Retinal pigment epithelial cell (primary cell): Measurements from ENCODE around the gene WNT1.

Experiments used
- DNase-seq: peaks from one replicate; pipeline ENCODE4 v3.0.0-alpha.2; 2010; ENCODE audit warnings: low read depth
- H3K4me3 ChIP-seq: 2 replicates; pipeline ENCODE4 v1.5.1; 2011; ENCODE audit warnings: mild to moderate bottlenecking, low read length, control low read depth, moderate library complexity
- TF ChIP-seq, protein P1 (sequence below): conservative IDR thresholded peaks from 2 replicates; pipeline ENCODE4 v1.5.1; 2011; ENCODE audit warnings: low read depth, low read length, control low read depth, inconsistent platforms

WNT1 gene

DNA sequence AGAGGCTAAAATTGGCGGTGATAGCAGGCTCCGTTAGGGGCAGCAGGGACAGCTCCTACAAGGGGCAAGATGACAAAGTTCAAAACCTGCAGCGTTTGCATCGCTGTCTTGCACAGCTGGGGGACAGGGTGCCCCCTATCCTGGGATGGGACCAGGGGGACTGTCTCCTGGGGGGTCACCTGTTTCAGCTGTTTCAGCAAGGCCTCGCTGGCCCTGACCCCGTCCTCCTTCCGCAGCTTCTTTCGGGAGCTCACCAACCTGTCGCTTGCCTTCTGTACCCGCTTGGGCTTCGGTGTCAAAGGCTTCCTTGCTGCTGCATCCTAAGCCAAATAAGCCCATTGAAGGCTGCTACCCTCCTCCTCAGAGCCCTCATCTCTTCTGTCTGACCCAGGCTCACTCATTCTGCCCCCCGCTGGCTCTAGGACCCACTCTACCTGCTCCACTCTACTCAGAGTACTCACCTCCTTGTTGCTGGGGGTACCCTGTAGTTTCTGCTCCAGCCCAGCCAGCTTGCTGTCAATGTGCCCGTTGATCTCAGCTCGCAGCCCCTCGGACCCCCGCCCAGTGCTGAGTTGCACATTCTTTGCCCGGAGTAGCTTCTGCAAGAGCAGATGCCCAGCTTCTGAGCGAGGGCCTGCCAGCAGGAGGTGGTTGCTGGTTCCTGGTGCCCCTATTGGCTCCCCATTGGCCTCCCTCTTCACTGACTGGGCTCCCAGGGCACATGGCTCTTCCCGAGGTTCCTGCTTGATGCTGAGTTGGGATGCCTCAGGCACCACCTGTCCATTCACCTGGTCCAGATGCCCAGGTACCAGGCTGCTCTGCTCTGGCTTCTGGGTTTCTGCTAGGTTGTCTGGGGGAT lies 52.8 kb downstream of the WNT1 start:
- H3K4me3 ChIP-seq: no peak overlapping the region
- TF ChIP-seq, protein P1, sequence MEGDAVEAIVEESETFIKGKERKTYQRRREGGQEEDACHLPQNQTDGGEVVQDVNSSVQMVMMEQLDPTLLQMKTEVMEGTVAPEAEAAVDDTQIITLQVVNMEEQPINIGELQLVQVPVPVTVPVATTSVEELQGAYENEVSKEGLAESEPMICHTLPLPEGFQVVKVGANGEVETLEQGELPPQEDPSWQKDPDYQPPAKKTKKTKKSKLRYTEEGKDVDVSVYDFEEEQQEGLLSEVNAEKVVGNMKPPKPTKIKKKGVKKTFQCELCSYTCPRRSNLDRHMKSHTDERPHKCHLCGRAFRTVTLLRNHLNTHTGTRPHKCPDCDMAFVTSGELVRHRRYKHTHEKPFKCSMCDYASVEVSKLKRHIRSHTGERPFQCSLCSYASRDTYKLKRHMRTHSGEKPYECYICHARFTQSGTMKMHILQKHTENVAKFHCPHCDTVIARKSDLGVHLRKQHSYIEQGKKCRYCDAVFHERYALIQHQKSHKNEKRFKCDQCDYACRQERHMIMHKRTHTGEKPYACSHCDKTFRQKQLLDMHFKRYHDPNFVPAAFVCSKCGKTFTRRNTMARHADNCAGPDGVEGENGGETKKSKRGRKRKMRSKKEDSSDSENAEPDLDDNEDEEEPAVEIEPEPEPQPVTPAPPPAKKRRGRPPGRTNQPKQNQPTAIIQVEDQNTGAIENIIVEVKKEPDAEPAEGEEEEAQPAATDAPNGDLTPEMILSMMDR: no peak
- no peak for DNase-seq

DNA sequence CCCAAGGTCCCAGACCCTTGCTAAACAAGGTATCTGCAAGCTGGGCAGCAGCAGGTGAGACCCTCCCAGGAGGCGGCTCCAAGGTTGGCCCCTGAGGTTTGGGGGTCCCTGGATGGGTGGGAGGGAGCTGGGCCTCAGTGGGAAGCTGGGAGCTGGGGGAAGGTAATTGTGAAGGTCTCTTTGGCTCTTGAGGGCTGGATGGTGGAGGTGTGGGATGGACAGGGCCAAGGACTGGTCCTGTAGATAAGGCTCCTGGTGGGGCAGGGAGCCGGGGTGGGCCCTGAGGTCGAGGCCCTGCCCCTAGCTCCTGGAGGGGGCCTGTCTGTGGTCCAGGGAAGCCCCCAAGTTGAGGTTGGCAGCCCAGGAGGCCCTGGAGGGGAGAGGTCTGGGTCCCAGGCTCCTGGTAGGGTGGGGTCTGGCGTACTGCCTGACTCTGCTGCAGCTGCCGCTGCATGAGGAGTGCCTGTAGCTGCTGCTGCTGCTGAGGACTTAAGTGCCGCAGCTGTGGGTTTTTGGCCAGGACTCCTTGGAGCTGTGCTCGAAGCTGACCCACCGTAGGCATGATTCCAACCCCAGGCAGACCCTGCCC lies 53.5 kb downstream of the WNT1 start:
- TF ChIP-seq, protein P1: no peak
- H3K4me3 ChIP-seq: no peak overlapping the region
- no peak for DNase-seq
